D341Med (cell line): ENCODE measurements around the gene XXYLT1.
A peak's percentile ranks its signal among the peaks of the same experiment; 100 is the strongest.
"Not testable (repeated sequence)": the region's sequence is repeated elsewhere in the genome, so short reads cannot be mapped to it uniquely, and the experiment has no call there.

ENCODE experiments used
- DNase-seq: peaks from one replicate; pipeline ENCODE4 v3.0.0; 2012; ENCODE audit warnings: low spot score

XXYLT1 gene

GRCh38 chr3:195112361-195112791 lies 158.6 kb downstream of the XXYLT1 start:
- no peak for DNase-seq

GRCh38 chr3:195111766-195112165 lies 159.2 kb downstream of the XXYLT1 start:
- no peak for DNase-seq

- no peak for DNase-seq
Observed at GRCh38 chr3:195111319-195111705, 159.6 kb downstream of the XXYLT1 start.

- no peak for DNase-seq
Observed at GRCh38 chr3:195110647-195111318, 160.2 kb downstream of the XXYLT1 start.

- no peak for DNase-seq
Observed at GRCh38 chr3:195109098-195109657, 161.8 kb downstream of the XXYLT1 start.

GRCh38 chr3:195107593-195107992 lies 163.4 kb downstream of the XXYLT1 start:
- DNase-seq: no peak

GRCh38 chr3:195107031-195107430 lies 163.9 kb downstream of the XXYLT1 start:
- DNase-seq: not testable (repeated sequence)

GRCh38 chr3:195106418-195106906 lies 164.5 kb downstream of the XXYLT1 start:
- peak; percentile 93 for DNase-seq

- no peak for DNase-seq
Observed at GRCh38 chr3:195105841-195106417, 165.0 kb downstream of the XXYLT1 start.

GRCh38 chr3:195105389-195105788 lies 165.6 kb downstream of the XXYLT1 start:
- DNase-seq: no peak

GRCh38 chr3:195104340-195104739 lies 166.6 kb downstream of the XXYLT1 start:
- DNase-seq: no peak

- no peak for DNase-seq
Observed at GRCh38 chr3:195103623-195104022, 167.3 kb downstream of the XXYLT1 start.

- DNase-seq: no peak
Observed at GRCh38 chr3:195102609-195103467, 168.1 kb downstream of the XXYLT1 start.

- no peak for DNase-seq
Observed at GRCh38 chr3:195101927-195102608, 168.9 kb downstream of the XXYLT1 start.

- peak; percentile 70 for DNase-seq
Observed at GRCh38 chr3:195101001-195101583, 169.9 kb downstream of the XXYLT1 start.

- no peak for DNase-seq
Observed at GRCh38 chr3:195099951-195100785, 170.8 kb downstream of the XXYLT1 start.

GRCh38 chr3:195098741-195099525 lies 172.0 kb downstream of the XXYLT1 start:
- no peak for DNase-seq

- no peak for DNase-seq
Observed at GRCh38 chr3:195097331-195098255, 173.4 kb downstream of the XXYLT1 start.
